NCI-H128 (cell line): ENCODE data around the gene APOLD1.
"Not testable (repeated sequence)": the region's sequence is repeated elsewhere in the genome, so short reads cannot be mapped to it uniquely, and the experiment has no call there.

Source experiments
- DNase-seq: peaks from one replicate; lab custom pipeline; 2025; ENCODE audit not compliant: unreplicated experiment; lab: John Stamatoyannopoulos, UW

The APOLD1 gene

GRCh38 chr12:12839003-12839395, 53.5 kb downstream of the APOLD1 start:
- no peak for DNase-seq

- not testable (repeated sequence) for DNase-seq
These were observed 54.0 kb downstream of the APOLD1 start for GRCh38 chr12:12839439-12839838.

- no peak for DNase-seq
These were observed 54.6 kb downstream of the APOLD1 start for GRCh38 chr12:12839873-12840579.

GRCh38 chr12:12840580-12840899, 55.1 kb downstream of the APOLD1 start:
- DNase-seq, result no peak
